CD4-positive, alpha-beta T cell (primary cell): ENCODE results near the gene ZNF580. TPM values are rescaled to one million over a fixed set of nuclear protein-coding genes. Genes with fewer than 3 reads are reported as not detected.

ENCODE experiments used
- ATAC-seq: fragments of 200-7000 bp; cut with Tn5 transposase; one replicate; pipeline ENCODE4 v1.10.0; 2022; ENCODE audit warnings: mild to moderate bottlenecking; ENCODE audit not compliant: poor library complexity
- CTCF ChIA-PET: fragments of 350-600 bp; sonication (Branson Sonifier 250); formaldehyde crosslinking; loops from one replicate; lab custom pipeline; 2021; ENCODE audit warnings: antibody characterized with exemption, inconsistent platforms; lab: Charles Lee
- POLR2A ChIA-PET: fragments of 350-600 bp; sonication (Branson Sonifier 250); formaldehyde crosslinking; loops from one replicate; lab custom pipeline; 2021; ENCODE audit warnings: antibody characterized with exemption, inconsistent platforms; lab: Charles Lee
- DNase-seq, 14 experiments: peaks; one replicate each; pipeline ENCODE4 v3.0.0-alpha.2; 2013 to 2020; ENCODE audit warnings: mixed read lengths in 2 of 14
- H3K27ac ChIP-seq, 2 donors: one replicate each; pipeline versions ENCODE4 v1.5.1 to v1.7.0; 2013; ENCODE audit warnings: low read length in 2 of 2, low read depth in 1 of 2, mild to moderate bottlenecking in 1 of 2
- H3K27me3 ChIP-seq, 2 experiments: 1 replicate in 1 of 2; 2 replicates in 1 of 2; pipeline versions ENCODE4 v1.6.1 to v1.7.0; 2013; ENCODE audit warnings: low read length in 2 of 2, control low read depth in 1 of 2, mild to moderate bottlenecking in 1 of 2, moderate library complexity in 1 of 2; ENCODE audit not compliant: insufficient read depth in 2 of 2, control insufficient read depth in 1 of 2
- H3K36me3 ChIP-seq: one replicate; pipeline ENCODE4 v1.6.1; 2013; ENCODE audit warnings: low read length, control low read depth; ENCODE audit not compliant: insufficient read depth
- H3K4me1 ChIP-seq: one replicate; pipeline ENCODE4 v1.6.1; 2013; ENCODE audit warnings: low read length, control low read depth; ENCODE audit not compliant: insufficient read depth
- H3K4me3 ChIP-seq: one replicate; pipeline ENCODE4 v1.5.1; 2013; ENCODE audit warnings: mild to moderate bottlenecking, low read length, moderate library complexity
- H3K9me3 ChIP-seq, 2 experiments: 1 replicate in 1 of 2; 2 replicates in 1 of 2; pipeline versions ENCODE4 v1.6.1 to v1.7.0; 2013; ENCODE audit warnings: low read length in 2 of 2, mild to moderate bottlenecking in 2 of 2, control low read depth in 1 of 2, moderate library complexity in 1 of 2; ENCODE audit not compliant: control insufficient read depth in 1 of 2, insufficient read depth in 1 of 2
- H3K27ac Mint-ChIP-seq: one replicate; pipeline ENCODE4 v1.8.0; 2020; ENCODE audit warnings: mixed read lengths
- H3K27me3 Mint-ChIP-seq: one replicate; pipeline ENCODE4 v1.8.0; 2021; ENCODE audit warnings: mixed read lengths
- H3K36me3 Mint-ChIP-seq: one replicate; pipeline ENCODE4 v1.8.0; 2021; ENCODE audit warnings: low read depth, mixed read lengths
- H3K4me1 Mint-ChIP-seq: one replicate; pipeline ENCODE4 v1.8.0; 2021; ENCODE audit warnings: low read depth, mixed read lengths
- H3K4me3 Mint-ChIP-seq: one replicate; pipeline ENCODE4 v1.8.0; 2020; ENCODE audit warnings: mild to moderate bottlenecking, mixed read lengths
- H3K9me3 Mint-ChIP-seq: one replicate; pipeline ENCODE4 v1.8.0; 2020; ENCODE audit warnings: mixed read lengths
- intact Hi-C, 2 experiments: fragments of 100-400 bp; cut with DNase I in 1 of 2; cut with micrococcal nuclease in 1 of 2; formaldehyde crosslinking; loops; one replicate each; pipeline versions ENCODE4 v1.15.1 to v1.9.0; 2023 to 2025; cut with DNase I, micrococcal nuclease
- total RNA-seq, 174 experiments: library from RNA in 2 of 174; stranded (reverse) in 2 of 174; gene quantifications; one replicate each; pipeline ENCODE4 v1.2.3 and lab custom pipeline; 2021 to 2026
- TF ChIP-seq, protein P1 (sequence below): fragments of 200-600 bp; IDR thresholded peaks from one replicate; pipeline ENCODE4 v1.8.0; 2022; ENCODE audit warnings: antibody characterized with exemption, mild to moderate bottlenecking

The ZNF580 gene
- total RNA-seq, 2 experiments from 2014 or later = 45.2 to 46.6 TPM

DNA sequence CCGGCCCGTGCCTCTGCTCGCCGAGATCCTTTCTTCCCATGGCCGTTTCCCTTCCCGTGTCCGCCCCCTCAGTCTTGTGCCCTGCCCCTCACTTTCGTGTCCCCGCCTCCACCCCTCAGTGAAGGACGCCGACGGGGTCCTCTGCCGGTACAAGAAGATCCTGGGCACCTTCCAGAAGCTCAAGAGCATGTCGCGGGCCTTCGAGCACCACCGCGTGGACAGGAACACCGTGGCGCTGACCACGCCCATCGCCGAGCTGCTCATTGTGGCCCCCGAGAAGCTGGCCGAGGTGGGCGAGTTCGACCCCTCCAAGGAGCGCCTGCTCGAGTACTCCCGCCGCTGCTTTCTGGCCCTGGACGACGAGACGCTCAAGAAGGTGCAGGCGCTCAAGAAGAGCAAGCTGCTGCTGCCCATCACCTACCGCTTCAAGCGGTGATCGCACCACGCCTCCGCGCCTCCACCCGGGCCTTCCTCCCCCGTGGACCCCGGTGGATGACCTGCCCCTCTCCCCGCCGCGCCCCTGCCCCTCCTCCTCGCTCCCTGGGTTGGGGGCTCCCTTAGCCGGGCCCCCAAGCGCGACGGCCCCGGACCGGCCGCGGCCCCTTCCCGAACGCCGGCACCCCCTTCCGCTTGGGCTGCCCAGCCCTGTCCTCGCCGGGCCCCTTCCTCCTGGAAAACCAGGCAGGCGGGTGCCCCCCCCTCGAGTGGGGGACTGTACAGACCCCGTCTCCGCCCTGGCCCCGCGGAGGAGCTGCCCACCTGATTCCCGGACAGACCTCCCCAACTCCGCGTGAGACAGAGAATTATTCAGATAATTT is 11.7 kb downstream of the ZNF580 start:
- POLR2A ChIA-PET = interaction anchor here (0.6 to 3.9 kb wide), 4 partner anchors 9 to 53 kb away, joined by 3 to 43 read pairs (median 22); partner anchors contain the start of genes FIZ1, ZNF524 and ZNF581
- Histone ChIP-seq H3K27me3 (no peaks in the 10 kb centered on the region), H3K9me3 (no peaks in the 10 kb centered on the region), H3K4me1 (peaks cover 43% of the 10 kb centered on the region), H3K4me3 (no peak overlapping the region), H3K27ac (no peak overlapping the region), H3K36me3 (peaks cover 4% of the 10 kb centered on the region)
- H3K36me3 Mint-ChIP-seq = peaks cover 27% of the 10 kb centered on the region
- no peak overlapping the region for H3K27ac Mint-ChIP-seq
- TF ChIP-seq, protein P1, sequence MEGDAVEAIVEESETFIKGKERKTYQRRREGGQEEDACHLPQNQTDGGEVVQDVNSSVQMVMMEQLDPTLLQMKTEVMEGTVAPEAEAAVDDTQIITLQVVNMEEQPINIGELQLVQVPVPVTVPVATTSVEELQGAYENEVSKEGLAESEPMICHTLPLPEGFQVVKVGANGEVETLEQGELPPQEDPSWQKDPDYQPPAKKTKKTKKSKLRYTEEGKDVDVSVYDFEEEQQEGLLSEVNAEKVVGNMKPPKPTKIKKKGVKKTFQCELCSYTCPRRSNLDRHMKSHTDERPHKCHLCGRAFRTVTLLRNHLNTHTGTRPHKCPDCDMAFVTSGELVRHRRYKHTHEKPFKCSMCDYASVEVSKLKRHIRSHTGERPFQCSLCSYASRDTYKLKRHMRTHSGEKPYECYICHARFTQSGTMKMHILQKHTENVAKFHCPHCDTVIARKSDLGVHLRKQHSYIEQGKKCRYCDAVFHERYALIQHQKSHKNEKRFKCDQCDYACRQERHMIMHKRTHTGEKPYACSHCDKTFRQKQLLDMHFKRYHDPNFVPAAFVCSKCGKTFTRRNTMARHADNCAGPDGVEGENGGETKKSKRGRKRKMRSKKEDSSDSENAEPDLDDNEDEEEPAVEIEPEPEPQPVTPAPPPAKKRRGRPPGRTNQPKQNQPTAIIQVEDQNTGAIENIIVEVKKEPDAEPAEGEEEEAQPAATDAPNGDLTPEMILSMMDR = no peak
- intact Hi-C loops = loop anchor here in 1 of 2 experiments (1.0 to 10.0 kb wide), 2 partner anchors 20 to 1458 kb away; partner anchors contain the start of gene TSEN34
- ATAC-seq = no peak
- DNase-seq = peak in 1 of 14 experiments; percentile 69
- H3K27me3 Mint-ChIP-seq = no peaks in the 10 kb centered on the region
- H3K4me1 Mint-ChIP-seq = peaks cover 38% of the 10 kb centered on the region
- no peaks in the 10 kb centered on the region for H3K9me3 Mint-ChIP-seq
- H3K4me3 Mint-ChIP-seq = peak overlapping the region; percentile 38
- CTCF ChIA-PET = interaction anchor here (0.6 to 2.5 kb wide), 8 partner anchors 10 to 1531 kb away, joined by 3 to 29 read pairs (median 5); partner anchors contain the start of gene ZNF581

DNA sequence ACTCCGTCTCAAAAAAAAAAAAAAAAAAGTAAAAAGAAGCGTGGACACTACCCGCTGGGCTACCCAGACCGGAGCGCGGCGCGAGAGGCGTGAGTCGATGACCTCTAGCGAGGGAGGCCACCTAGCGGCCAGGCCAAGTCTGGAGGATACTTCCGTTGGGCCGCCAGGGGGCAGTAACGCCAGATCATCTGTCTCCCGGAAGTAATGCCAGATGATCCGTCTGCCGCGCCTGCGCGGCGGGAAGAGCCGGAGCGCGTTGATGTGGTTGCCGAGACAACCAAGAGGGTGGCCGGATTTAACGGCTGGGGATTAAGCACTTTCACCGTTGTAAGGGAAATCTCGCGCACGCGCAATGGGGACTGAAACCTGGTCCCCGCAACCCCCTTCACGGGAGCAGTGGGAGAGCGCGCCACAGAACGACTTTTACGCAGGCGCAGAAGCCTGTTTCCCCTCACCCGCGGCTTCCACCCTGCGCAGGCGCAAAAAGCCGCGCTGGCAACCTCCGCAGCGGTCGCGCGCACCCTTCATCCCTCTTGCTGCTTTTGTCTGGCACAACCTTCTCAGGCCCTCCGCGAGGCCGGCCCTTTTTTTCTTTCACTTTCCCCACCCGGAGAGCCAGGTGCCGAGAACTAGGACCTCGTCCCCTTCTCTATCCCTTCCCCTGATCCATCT is 13.0 kb downstream of the ZNF580 start:
- POLR2A ChIA-PET = interaction anchor here (0.6 to 3.9 kb wide), 37 partner anchors 8 to 1538 kb away, joined by 3 to 43 read pairs (median 4); partner anchors contain the start of genes CNOT3, FIZ1, HSPBP1 and KMT5C

More for the DNA sequence above, 13.0 kb downstream of the ZNF580 start:
- TF ChIP-seq, protein P1 = peak; percentile 100
- H3K27ac ChIP-seq = peak overlapping the region; percentile 96 to 100
- H3K4me1 ChIP-seq = peaks cover 46% of the 10 kb centered on the region
- intact Hi-C loops = loop anchor here (1.0 to 10.0 kb wide), 3 partner anchors 21 to 1459 kb away; partner anchors contain the start of genes FIZ1 (in 2 of the 2) and TSEN34 (in 1 of the 2)
- no peaks in the 10 kb centered on the region for H3K9me3 Mint-ChIP-seq
- CTCF ChIA-PET = interaction anchor here (0.7 to 2.5 kb wide), 11 partner anchors 10 to 315 kb away, joined by 3 to 29 read pairs (median 5); partner anchors contain the start of genes FIZ1, ZNF581 and ZNF865
- no peaks in the 10 kb centered on the region for H3K27me3 Mint-ChIP-seq
- peak; percentile 98 to 100 (median 99) for DNase-seq
- no peaks in the 10 kb centered on the region for H3K27me3 ChIP-seq
- H3K4me1 Mint-ChIP-seq = peaks cover 43% of the 10 kb centered on the region
- H3K27ac Mint-ChIP-seq = peak overlapping the region; percentile 93
- peaks cover 32% of the 10 kb centered on the region for H3K36me3 Mint-ChIP-seq
- H3K9me3 ChIP-seq = no peaks in the 10 kb centered on the region
- H3K4me3 Mint-ChIP-seq = peak overlapping the region; percentile 94
- H3K4me3 ChIP-seq = peak overlapping the region; percentile 70
- H3K36me3 ChIP-seq = peaks cover 7% of the 10 kb centered on the region
- peak; percentile 54 for ATAC-seq
